AG10803 (cell line): ENCODE measurements around the gene TIMM44.

Experiments used
- DNase-seq: peaks from one replicate; pipeline ENCODE4 v3.0.0; 2010; ENCODE audit warnings: low read depth
- H3K4me3 ChIP-seq: 2 replicates; pipeline ENCODE4 v1.5.1; 2011; ENCODE audit warnings: mild to moderate bottlenecking, low read length, control low read depth
- TF ChIP-seq, protein P1 (sequence below): conservative IDR thresholded peaks from 2 replicates; pipeline ENCODE4 v1.5.1; 2011; ENCODE audit warnings: mild to moderate bottlenecking, low read length, control low read depth, inconsistent platforms

TIMM44 gene

GRCh38 chr19:7976461-7976860, 33.0 kb upstream of the TIMM44 start:
- H3K4me3 ChIP-seq: no peak overlapping the region
- TF ChIP-seq, protein P1, sequence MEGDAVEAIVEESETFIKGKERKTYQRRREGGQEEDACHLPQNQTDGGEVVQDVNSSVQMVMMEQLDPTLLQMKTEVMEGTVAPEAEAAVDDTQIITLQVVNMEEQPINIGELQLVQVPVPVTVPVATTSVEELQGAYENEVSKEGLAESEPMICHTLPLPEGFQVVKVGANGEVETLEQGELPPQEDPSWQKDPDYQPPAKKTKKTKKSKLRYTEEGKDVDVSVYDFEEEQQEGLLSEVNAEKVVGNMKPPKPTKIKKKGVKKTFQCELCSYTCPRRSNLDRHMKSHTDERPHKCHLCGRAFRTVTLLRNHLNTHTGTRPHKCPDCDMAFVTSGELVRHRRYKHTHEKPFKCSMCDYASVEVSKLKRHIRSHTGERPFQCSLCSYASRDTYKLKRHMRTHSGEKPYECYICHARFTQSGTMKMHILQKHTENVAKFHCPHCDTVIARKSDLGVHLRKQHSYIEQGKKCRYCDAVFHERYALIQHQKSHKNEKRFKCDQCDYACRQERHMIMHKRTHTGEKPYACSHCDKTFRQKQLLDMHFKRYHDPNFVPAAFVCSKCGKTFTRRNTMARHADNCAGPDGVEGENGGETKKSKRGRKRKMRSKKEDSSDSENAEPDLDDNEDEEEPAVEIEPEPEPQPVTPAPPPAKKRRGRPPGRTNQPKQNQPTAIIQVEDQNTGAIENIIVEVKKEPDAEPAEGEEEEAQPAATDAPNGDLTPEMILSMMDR: no peak
- DNase-seq: no peak

GRCh38 chr19:7975037-7975436, 31.6 kb upstream of the TIMM44 start:
- TF ChIP-seq, protein P1: no peak
- no peak for DNase-seq
- no peak overlapping the region for H3K4me3 ChIP-seq

DNA sequence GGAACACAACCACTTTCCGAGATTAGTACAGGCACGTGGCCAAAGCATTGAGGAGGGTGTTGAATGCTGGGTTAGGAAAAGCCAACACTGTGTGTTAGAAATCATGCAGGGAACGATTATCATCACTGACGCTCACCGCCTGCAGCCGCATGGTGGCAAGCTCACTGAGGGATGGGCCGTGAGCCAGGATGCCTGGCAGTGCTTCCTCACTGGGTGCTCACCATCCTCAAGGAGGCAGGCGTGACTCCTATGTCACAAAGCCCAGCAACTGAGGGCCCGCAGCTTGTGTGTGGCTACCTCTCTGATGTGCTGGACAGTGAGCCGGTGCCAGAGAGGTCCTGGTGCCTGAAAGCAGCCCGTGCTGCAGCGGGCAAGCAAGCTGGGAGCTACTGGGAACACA, 30.4 kb upstream of the TIMM44 start:
- DNase-seq: no peak
- H3K4me3 ChIP-seq: no peak overlapping the region
- TF ChIP-seq, protein P1: no peak

- H3K4me3 ChIP-seq: no peak overlapping the region
- no peak for DNase-seq
- TF ChIP-seq, protein P1: no peak
These were observed 28.4 kb upstream of the TIMM44 start for GRCh38 chr19:7971553-7972520.

DNA sequence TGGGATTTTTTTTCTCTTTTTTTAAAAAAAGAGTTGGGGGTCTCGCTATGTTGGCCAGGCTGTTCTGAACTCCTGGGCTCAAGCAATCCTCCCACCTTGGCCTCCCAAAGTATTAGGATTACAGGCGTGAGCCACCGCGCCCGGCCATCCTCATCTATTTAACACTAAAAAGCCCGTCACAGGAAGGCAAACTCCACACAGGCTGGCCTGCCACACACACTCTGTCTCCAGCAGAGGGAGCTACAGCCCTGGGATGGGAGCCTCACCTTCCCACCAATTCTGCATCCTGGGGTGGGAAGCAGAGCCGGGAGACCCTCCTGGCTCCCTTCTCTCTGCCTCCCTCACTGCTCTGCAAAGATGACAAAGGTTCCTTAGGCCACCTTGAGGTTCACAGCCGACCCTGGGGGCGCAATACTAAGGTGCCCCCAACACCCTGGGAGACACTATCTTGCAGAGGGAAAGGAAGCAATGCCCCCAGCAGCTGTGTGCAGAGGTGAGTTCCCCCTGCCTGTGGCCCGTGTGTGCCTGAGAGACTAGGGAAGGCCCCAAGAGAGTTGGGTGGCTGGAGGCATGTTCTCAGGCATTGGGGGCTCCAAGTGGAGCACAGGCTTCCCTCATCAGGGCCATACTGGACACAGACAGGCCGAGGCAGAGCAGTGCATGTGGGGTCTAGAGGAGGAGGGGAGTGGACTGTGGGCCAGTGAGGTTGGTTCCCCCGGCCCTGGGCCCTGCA, 27.4 kb upstream of the TIMM44 start:
- TF ChIP-seq, protein P1: peak; percentile 72
- H3K4me3 ChIP-seq: no peak overlapping the region
- peak; percentile 23 for DNase-seq

DNA sequence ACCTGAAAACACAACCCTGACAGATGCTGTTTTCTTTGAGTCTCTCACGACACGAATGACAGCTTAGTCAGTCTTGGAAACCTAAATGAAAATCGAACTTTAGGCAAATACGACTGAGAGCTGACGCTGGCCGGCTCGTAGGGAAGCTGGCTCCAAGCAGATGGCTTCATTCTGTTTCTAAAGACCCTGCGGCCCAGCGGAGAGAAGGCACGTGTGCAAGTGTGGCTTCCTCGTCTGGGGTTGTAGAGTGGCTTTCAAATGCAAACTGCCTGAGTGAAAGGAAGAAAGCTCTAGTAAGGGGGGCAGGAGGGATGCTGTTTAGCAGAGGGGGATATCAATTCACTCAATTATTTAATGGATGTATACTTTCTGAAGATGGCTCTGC, 26.1 kb upstream of the TIMM44 start:
- no peak overlapping the region for H3K4me3 ChIP-seq
- DNase-seq: no peak
- TF ChIP-seq, protein P1: no peak
